Calu3 (cell line): Measurements from ENCODE around the gene ASB7. TPM values are rescaled to one million over a fixed set of nuclear protein-coding genes. Genes with fewer than 3 reads are reported as not detected.
A peak's percentile ranks its signal among the peaks of the same experiment; 100 is the strongest.

ENCODE experiments used
- BruUV-seq: library from RNA; stranded (reverse); fragments of 400-500 nt; replicated peaks from 2 replicates; lab custom pipeline; 2021; lab: Mats Ljungman, UMichigan
- CTCF ChIA-PET: fragments of 300-600 bp; sonication (Branson Sonifier 250); formaldehyde crosslinking; loops from one replicate; lab custom pipeline; 2022; ENCODE audit warnings: antibody characterized with exemption; lab: Charles Lee
- DNase-seq: peaks from one replicate; pipeline ENCODE4 v3.0.0; 2022
- H3K27ac Mint-ChIP-seq: one replicate; pipeline ENCODE4 v1.8.0; 2022; ENCODE audit warnings: mixed read lengths; ENCODE audit not compliant: unreplicated experiment
- H3K27me3 Mint-ChIP-seq: one replicate; pipeline ENCODE4 v1.8.0; 2022; ENCODE audit warnings: mixed read lengths; ENCODE audit not compliant: unreplicated experiment
- H3K36me3 Mint-ChIP-seq: one replicate; pipeline ENCODE4 v1.8.0; 2022; ENCODE audit warnings: mild to moderate bottlenecking, moderate library complexity, mixed read lengths; ENCODE audit not compliant: insufficient read depth, unreplicated experiment
- H3K4me1 Mint-ChIP-seq: one replicate; pipeline ENCODE4 v1.8.0; 2022; ENCODE audit warnings: mild to moderate bottlenecking, low read depth, mixed read lengths; ENCODE audit not compliant: unreplicated experiment
- H3K4me3 Mint-ChIP-seq: one replicate; pipeline ENCODE4 v1.8.0; 2022; ENCODE audit warnings: mild to moderate bottlenecking, low read depth, moderate library complexity, mixed read lengths; ENCODE audit not compliant: unreplicated experiment
- H3K9me3 Mint-ChIP-seq: one replicate; pipeline ENCODE4 v1.8.0; 2022; ENCODE audit warnings: low read depth, mixed read lengths; ENCODE audit not compliant: unreplicated experiment
- intact Hi-C: fragments of 100-400 bp; cut with micrococcal nuclease; formaldehyde crosslinking; loops from one replicate; pipeline ENCODE4 v1.10.0; 2022; ENCODE audit not compliant: unreplicated experiment
- total RNA-seq: library from RNA; stranded (reverse); gene quantifications from 2 replicates; pipeline ENCODE4 v1.2.3, GENCODE V29; 2022
- TF ChIP-seq, protein P1 (sequence below): fragments of 200-600 bp; IDR thresholded peaks from one replicate; pipeline ENCODE4 v1.8.0; 2022; ENCODE audit warnings: antibody characterized with exemption; ENCODE audit not compliant: unreplicated experiment

ASB7 gene
- total RNA-seq, 1 experiment from 2014 or later = 19.4 TPM

DNA sequence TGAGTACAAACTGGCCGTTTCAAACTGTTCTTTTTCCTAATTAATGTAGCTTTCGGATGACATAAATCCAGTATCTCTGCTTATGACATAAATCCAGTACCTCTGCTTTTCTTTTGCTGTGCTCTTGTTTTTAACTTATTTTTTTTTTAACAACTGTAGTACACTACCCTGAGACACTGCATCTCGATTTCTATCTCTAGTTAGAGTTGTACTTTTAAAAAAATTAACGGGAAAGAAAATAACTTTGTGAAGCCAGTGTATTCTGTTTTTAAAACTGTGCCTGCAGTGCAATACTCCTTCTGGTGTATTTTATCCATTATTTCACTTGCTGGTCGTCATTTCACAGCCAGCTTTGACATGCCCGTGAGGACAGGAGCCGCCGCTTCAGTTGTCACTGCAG lies 46.6 kb downstream of the ASB7 start:
- no peaks in the 10 kb centered on the region for H3K4me1 Mint-ChIP-seq
- TF ChIP-seq, protein P1, sequence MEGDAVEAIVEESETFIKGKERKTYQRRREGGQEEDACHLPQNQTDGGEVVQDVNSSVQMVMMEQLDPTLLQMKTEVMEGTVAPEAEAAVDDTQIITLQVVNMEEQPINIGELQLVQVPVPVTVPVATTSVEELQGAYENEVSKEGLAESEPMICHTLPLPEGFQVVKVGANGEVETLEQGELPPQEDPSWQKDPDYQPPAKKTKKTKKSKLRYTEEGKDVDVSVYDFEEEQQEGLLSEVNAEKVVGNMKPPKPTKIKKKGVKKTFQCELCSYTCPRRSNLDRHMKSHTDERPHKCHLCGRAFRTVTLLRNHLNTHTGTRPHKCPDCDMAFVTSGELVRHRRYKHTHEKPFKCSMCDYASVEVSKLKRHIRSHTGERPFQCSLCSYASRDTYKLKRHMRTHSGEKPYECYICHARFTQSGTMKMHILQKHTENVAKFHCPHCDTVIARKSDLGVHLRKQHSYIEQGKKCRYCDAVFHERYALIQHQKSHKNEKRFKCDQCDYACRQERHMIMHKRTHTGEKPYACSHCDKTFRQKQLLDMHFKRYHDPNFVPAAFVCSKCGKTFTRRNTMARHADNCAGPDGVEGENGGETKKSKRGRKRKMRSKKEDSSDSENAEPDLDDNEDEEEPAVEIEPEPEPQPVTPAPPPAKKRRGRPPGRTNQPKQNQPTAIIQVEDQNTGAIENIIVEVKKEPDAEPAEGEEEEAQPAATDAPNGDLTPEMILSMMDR = no peak
- no peak overlapping the region for H3K27ac Mint-ChIP-seq
- H3K4me3 Mint-ChIP-seq = no peak overlapping the region
- no peaks in the 10 kb centered on the region for H3K9me3 Mint-ChIP-seq
- H3K36me3 Mint-ChIP-seq = no peaks in the 10 kb centered on the region
- no TSS peak for BruUV-seq
- CTCF ChIA-PET = no interaction called here
- no peaks in the 10 kb centered on the region for H3K27me3 Mint-ChIP-seq
- DNase-seq = no peak
- intact Hi-C loops = no loop called here

DNA sequence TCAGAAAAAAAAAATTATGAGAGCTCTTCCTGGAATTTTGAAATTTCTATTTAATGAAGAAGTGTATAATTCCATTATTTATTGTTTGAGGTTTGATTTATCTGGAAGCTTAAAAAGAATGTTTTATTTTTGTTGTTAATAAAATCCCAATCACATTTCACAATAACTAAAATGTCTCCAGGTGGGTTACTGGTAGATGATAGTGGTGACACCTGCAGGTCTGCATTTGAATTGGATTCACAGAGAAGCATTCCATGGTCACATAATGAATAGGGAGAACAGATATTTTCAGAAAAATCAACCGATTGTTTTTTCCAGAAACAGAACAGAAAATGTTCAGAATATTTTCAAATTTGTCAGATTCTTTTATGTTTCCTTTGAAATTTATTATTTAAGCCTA lies 48.3 kb downstream of the ASB7 start:
- Mint-ChIP-seq H3K9me3 (no peaks in the 10 kb centered on the region), H3K27ac (no peak overlapping the region), H3K36me3 (no peaks in the 10 kb centered on the region), H3K4me1 (no peaks in the 10 kb centered on the region), H3K27me3 (no peaks in the 10 kb centered on the region), H3K4me3 (no peak overlapping the region)
- no TSS peak for BruUV-seq
- peak; percentile 26 for DNase-seq
- CTCF ChIA-PET = interaction anchor here (1.1 to 1.2 kb wide), 2 partner anchors 48 to 222 kb away, joined by 3 read pairs; partner anchors contain the start of genes ASB7 and LINS1
- intact Hi-C loops = no loop called here
- TF ChIP-seq, protein P1 = peak; percentile 24

DNA sequence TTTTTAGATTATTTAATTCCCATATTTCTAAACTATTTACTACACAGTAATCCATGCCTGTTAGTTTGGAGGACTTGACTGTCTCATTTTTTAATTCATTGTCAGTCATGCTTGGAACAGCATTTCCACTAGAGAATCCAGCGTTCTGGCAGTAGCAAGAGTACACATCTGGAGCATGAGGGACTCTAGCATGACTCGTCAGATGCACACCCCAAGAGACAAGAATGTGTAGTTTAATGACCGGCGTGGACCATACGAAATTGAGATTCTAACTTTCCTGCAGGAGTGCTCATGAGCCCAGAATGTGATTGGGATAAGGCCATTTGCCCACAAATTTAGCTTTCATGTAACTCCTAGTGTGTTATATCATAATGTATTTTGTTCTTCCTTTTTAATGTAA lies 48.9 kb downstream of the ASB7 start:
- H3K4me3 Mint-ChIP-seq = no peak overlapping the region
- no TSS peak for BruUV-seq
- no peak for DNase-seq
- no peaks in the 10 kb centered on the region for H3K9me3 Mint-ChIP-seq
- no peaks in the 10 kb centered on the region for H3K27me3 Mint-ChIP-seq
- H3K27ac Mint-ChIP-seq = no peak overlapping the region
- TF ChIP-seq, protein P1 = no peak
- H3K36me3 Mint-ChIP-seq = no peaks in the 10 kb centered on the region
- no peaks in the 10 kb centered on the region for H3K4me1 Mint-ChIP-seq
- CTCF ChIA-PET = no interaction called here
- intact Hi-C loops = no loop called here

DNA sequence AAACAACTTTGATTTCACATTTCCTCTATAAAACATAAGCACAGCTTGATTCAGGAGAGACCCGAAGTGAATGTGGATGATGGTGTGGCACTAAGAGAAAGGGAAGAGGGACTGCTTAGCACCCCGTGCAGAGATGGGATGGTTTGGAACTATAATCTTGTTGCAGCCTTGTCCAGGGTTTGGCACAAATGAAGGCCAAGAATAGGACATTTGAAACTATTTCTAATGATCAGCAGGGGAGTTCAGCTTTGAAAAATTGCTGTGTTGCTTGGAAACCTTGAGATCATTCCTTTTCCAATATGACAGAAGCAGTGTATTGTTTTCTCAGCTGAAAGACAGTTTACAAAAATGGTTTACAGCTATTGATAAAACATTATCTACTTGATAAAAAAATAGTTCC lies 49.7 kb downstream of the ASB7 start:
- Mint-ChIP-seq H3K4me1 (no peaks in the 10 kb centered on the region), H3K4me3 (no peak overlapping the region), H3K36me3 (no peaks in the 10 kb centered on the region), H3K27me3 (no peaks in the 10 kb centered on the region), H3K9me3 (no peaks in the 10 kb centered on the region), H3K27ac (no peak overlapping the region)
- DNase-seq = no peak
- BruUV-seq = no TSS peak
- TF ChIP-seq, protein P1 = no peak
- CTCF ChIA-PET = interaction anchor here (0.5 kb wide), 2 partner anchors 27 to 358 kb away, joined by 3 to 4 read pairs; no protein-coding TSS in a partner anchor
- intact Hi-C loops = no loop called here
